SK-N-SH treated with all-trans-retinoic acid at 6 μM for 48 hours (cell line): ENCODE measurements around the gene CREB3.

ENCODE experiments used
- ATAC-seq: fragments of 200-7000 bp; cut with Tn5 transposase; 3 replicates; pipeline ENCODE4 v1.9.1; 2020; ENCODE audit warnings: mild to moderate bottlenecking, moderate library complexity
- BACH2 ChIP-seq: fragments of 250-450 bp; sonication (Bioruptor Pico); IDR thresholded peaks from 2 replicates; pipeline ENCODE4 v1.9.0; 2021; ENCODE audit warnings: mild to moderate bottlenecking, borderline replicate concordance
- CREB5 ChIP-seq: fragments of 250-450 bp; sonication (Bioruptor Pico); IDR thresholded peaks from 2 replicates; pipeline ENCODE4 v1.5.1; 2020; ENCODE audit warnings: low read depth, mild to moderate bottlenecking, moderate library complexity
- CSDC2 ChIP-seq: fragments of 250-450 bp; sonication (Bioruptor Pico); IDR thresholded peaks from 2 replicates; pipeline ENCODE4 v1.5.0; 2020; ENCODE audit warnings: mild to moderate bottlenecking, moderate library complexity
- CSRNP3 ChIP-seq: fragments of 250-450 bp; sonication (Bioruptor Pico); IDR thresholded peaks from 2 replicates; pipeline ENCODE4 v1.5.1; 2021; ENCODE audit warnings: mild to moderate bottlenecking, moderate library complexity
- ESRRG ChIP-seq: fragments of 250-450 bp; sonication (Bioruptor Pico); IDR thresholded peaks from 2 replicates; pipeline ENCODE4 v1.6.1; 2021; ENCODE audit warnings: mild to moderate bottlenecking
- GLIS3 ChIP-seq: fragments of 250-450 bp; sonication (Bioruptor Pico); IDR thresholded peaks from 2 replicates; pipeline ENCODE4 v1.5.0; 2020; ENCODE audit warnings: mild to moderate bottlenecking, moderate library complexity
- ISL1 ChIP-seq: fragments of 250-450 bp; sonication (Bioruptor Pico); IDR thresholded peaks from 2 replicates; pipeline ENCODE4 v2.1.2; 2022; ENCODE audit warnings: mild to moderate bottlenecking, moderate library complexity
- OSR1 ChIP-seq: fragments of 250-450 bp; sonication (Bioruptor Pico); IDR thresholded peaks from 2 replicates; pipeline ENCODE4 v1.8.0; 2022; ENCODE audit warnings: moderate library complexity, mild to moderate bottlenecking, inconsistent platforms
- POU6F1 ChIP-seq: fragments of 250-450 bp; sonication (Bioruptor Pico); IDR thresholded peaks from 2 replicates; pipeline ENCODE4 v1.8.0; 2021; ENCODE audit warnings: low read depth, mild to moderate bottlenecking, moderate library complexity, borderline replicate concordance
- PPARA ChIP-seq: fragments of 250-450 bp; sonication (Bioruptor Pico); IDR thresholded peaks from 2 replicates; pipeline ENCODE4 v1.5.0; 2020; ENCODE audit warnings: mild to moderate bottlenecking, borderline replicate concordance
- TCF4 ChIP-seq: fragments of 250-450 bp; sonication (Bioruptor Pico); IDR thresholded peaks from 2 replicates; pipeline ENCODE4 v1.8.0; 2021; ENCODE audit warnings: mild to moderate bottlenecking, moderate library complexity, borderline replicate concordance
- TOX ChIP-seq: fragments of 250-450 bp; sonication (Bioruptor Pico); IDR thresholded peaks from 2 replicates; pipeline ENCODE4 v1.8.0; 2021; ENCODE audit warnings: mild to moderate bottlenecking, moderate library complexity, borderline replicate concordance
- TSHZ2 ChIP-seq: fragments of 250-450 bp; sonication (Bioruptor Pico); IDR thresholded peaks from 2 replicates; pipeline ENCODE4 v1.5.0; 2020; ENCODE audit warnings: mild to moderate bottlenecking, moderate library complexity
- ZC3H10 ChIP-seq: fragments of 250-450 bp; sonication (Bioruptor Pico); IDR thresholded peaks from 2 replicates; pipeline ENCODE4 v1.5.1; 2021; ENCODE audit warnings: mild to moderate bottlenecking, moderate library complexity
- ZFP3 ChIP-seq: fragments of 250-450 bp; sonication (Bioruptor Pico); IDR thresholded peaks from 2 replicates; pipeline ENCODE4 v1.5.0; 2020; ENCODE audit warnings: mild to moderate bottlenecking, moderate library complexity
- ZFP30 ChIP-seq: fragments of 450-650 bp; formaldehyde crosslinking; IDR thresholded peaks from 2 replicates; pipeline ENCODE4 v1.5.0; 2022; ENCODE audit warnings: mild to moderate bottlenecking, moderate library complexity
- ZNF565 ChIP-seq: fragments of 450-650 bp; formaldehyde crosslinking; conservative IDR thresholded peaks from 2 replicates; pipeline ENCODE4 v1.5.0; 2020; ENCODE audit warnings: low read depth, mild to moderate bottlenecking, moderate library complexity
- ZNF70 ChIP-seq: fragments of 450-650 bp; formaldehyde crosslinking; IDR thresholded peaks from 2 replicates; pipeline ENCODE4 v1.5.0; 2020; ENCODE audit warnings: mild to moderate bottlenecking, moderate library complexity
- ZNF8 ChIP-seq: fragments of 450-650 bp; formaldehyde crosslinking; IDR thresholded peaks from 2 replicates; pipeline ENCODE4 v1.5.0; 2020; ENCODE audit warnings: mild to moderate bottlenecking, moderate library complexity

Gene CREB3

GRCh38 chr9:35725362-35725761 is 7.1 kb upstream of the CREB3 start:
- no peak for ATAC-seq
- no peak for TF ChIP-seq ZNF70 (CRISPR knock-in tag)
- no peak for TF ChIP-seq ESRRG (CRISPR knock-in tag)
- TF ChIP-seq ZFP3 (CRISPR knock-in tag): no peak
- no peak for TF ChIP-seq ZNF565 (CRISPR knock-in tag)
- no peak for TF ChIP-seq PPARA (CRISPR knock-in tag)
- no peak for TF ChIP-seq ZFP30
- no peak for TF ChIP-seq ZC3H10 (CRISPR knock-in tag)
- TF ChIP-seq ISL1 (CRISPR knock-in tag): no peak
- TF ChIP-seq ZNF8 (CRISPR knock-in tag): no peak
- no peak for TF ChIP-seq OSR1 (CRISPR knock-in tag)
- no peak for TF ChIP-seq TCF4 (CRISPR knock-in tag)
- no peak for TF ChIP-seq CSDC2
- TF ChIP-seq POU6F1 (CRISPR knock-in tag): no peak
- TF ChIP-seq GLIS3 (CRISPR knock-in tag): no peak
- TF ChIP-seq BACH2 (CRISPR knock-in tag): no peak

DNA sequence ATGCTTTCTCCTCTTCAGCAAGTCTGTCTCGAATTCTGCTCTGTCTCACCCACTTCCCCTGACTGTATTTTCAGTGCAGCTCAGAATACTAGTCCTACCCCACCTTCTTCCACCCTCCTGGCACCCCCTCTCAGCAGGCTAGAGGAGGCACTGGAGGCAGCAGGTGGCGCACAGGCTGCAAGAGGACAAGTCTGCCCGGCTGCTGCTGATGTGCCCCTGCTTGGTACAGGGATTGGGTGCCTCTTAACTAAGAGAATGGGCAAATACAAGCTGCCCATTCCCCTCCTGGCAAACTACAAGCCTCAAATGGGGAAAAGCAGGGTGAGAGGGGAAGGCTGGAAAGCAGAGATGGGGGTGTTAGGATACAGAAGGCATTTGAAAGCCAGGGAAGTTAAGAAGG is 5.5 kb upstream of the CREB3 start:
- peak; percentile 72 for ATAC-seq
- TF ChIP-seq ZFP30: no peak
- TF ChIP-seq TCF4 (CRISPR knock-in tag): no peak
- no peak for TF ChIP-seq TSHZ2 (CRISPR knock-in tag)
- TF ChIP-seq ESRRG (CRISPR knock-in tag): no peak
- TF ChIP-seq ZNF8 (CRISPR knock-in tag): no peak
- no peak for TF ChIP-seq ZNF70 (CRISPR knock-in tag)
- TF ChIP-seq POU6F1 (CRISPR knock-in tag): no peak
- no peak for TF ChIP-seq OSR1 (CRISPR knock-in tag)
- TF ChIP-seq CSRNP3 (CRISPR knock-in tag): no peak
- TF ChIP-seq ZNF565 (CRISPR knock-in tag): no peak
- no peak for TF ChIP-seq CREB5
- TF ChIP-seq ISL1 (CRISPR knock-in tag): no peak
- TF ChIP-seq TOX (CRISPR knock-in tag): no peak
- no peak for TF ChIP-seq CSDC2

GRCh38 chr9:35727676-35728040 is 4.8 kb upstream of the CREB3 start:
- TF ChIP-seq POU6F1 (CRISPR knock-in tag): no peak
- TF ChIP-seq ZNF565 (CRISPR knock-in tag): no peak
- TF ChIP-seq ZNF8 (CRISPR knock-in tag): no peak
- no peak for TF ChIP-seq ZFP30
- TF ChIP-seq CREB5: no peak
- no peak for TF ChIP-seq PPARA (CRISPR knock-in tag)
- no peak for ATAC-seq
